GM13976 (cell line): ENCODE data around the gene RAB40A.

Experiments used
- DNase-seq: peaks from one replicate; pipeline ENCODE4 v3.0.0; 2012; ENCODE audit warnings: low spot score
- CTCF ChIP-seq: IDR thresholded peaks from 2 replicates; pipeline ENCODE4 v1.5.1; 2012; ENCODE audit warnings: borderline replicate concordance, mild to moderate bottlenecking; ENCODE audit not compliant: insufficient read depth; ENCODE audit errors: extremely low read depth, missing control alignments, control extremely low read depth
- in situ Hi-C: fragments of 300-500 bp; cut with MboI; formaldehyde crosslinking; loops from one replicate; pipeline ENCODE4 v1.12.0; 2022; ENCODE audit warnings: low sequenced_read_pairs, mixed read lengths, inconsistent platforms; ENCODE audit not compliant: unreplicated experiment

Gene RAB40A

GRCh38 chrX:103519389-103519788, at the start of gene RAB40A:
RAB40A (minus strand) TSS chrX:103519489; CDS start chrX:103500756, 18,733 bp downstream.
- TF ChIP-seq CTCF: no peak
- in situ Hi-C loops: no loop called here
- no peak for DNase-seq

GRCh38 chrX:103565752-103566151, 46.5 kb upstream of the RAB40A start:
- in situ Hi-C loops: no loop called here
- no peak for DNase-seq
- TF ChIP-seq CTCF: no peak

GRCh38 chrX:103565197-103565596, 45.9 kb upstream of the RAB40A start:
- no peak for DNase-seq
- in situ Hi-C loops: no loop called here
- TF ChIP-seq CTCF: no peak

- no peak for TF ChIP-seq CTCF
- in situ Hi-C loops: no loop called here
- no peak for DNase-seq
These were observed 43.5 kb upstream of the RAB40A start for GRCh38 chrX:103562801-103563200.

GRCh38 chrX:103560256-103560655, 41.0 kb upstream of the RAB40A start:
- in situ Hi-C loops: no loop called here
- DNase-seq: no peak
- no peak for TF ChIP-seq CTCF

- no peak for DNase-seq
- TF ChIP-seq CTCF: no peak
- in situ Hi-C loops: no loop called here
These were observed 37.8 kb upstream of the RAB40A start for GRCh38 chrX:103556963-103557612.

GRCh38 chrX:103554687-103555424, 35.6 kb upstream of the RAB40A start:
- in situ Hi-C loops: no loop called here
- no peak for TF ChIP-seq CTCF
- peak; percentile 29 for DNase-seq
